ENCODE data around the gene DNMT3B. TPM values are rescaled to one million over a fixed set of nuclear protein-coding genes. Genes with fewer than 3 reads are reported as not detected.

DNMT3B gene
- total and polyA plus RNA-seq, 9 of the 15 experiments (the other 6 are each of a cell fraction or from before 2014, with no cell fraction given), result 9.3 to 74.8 (median 49.1) TPM

DNA sequence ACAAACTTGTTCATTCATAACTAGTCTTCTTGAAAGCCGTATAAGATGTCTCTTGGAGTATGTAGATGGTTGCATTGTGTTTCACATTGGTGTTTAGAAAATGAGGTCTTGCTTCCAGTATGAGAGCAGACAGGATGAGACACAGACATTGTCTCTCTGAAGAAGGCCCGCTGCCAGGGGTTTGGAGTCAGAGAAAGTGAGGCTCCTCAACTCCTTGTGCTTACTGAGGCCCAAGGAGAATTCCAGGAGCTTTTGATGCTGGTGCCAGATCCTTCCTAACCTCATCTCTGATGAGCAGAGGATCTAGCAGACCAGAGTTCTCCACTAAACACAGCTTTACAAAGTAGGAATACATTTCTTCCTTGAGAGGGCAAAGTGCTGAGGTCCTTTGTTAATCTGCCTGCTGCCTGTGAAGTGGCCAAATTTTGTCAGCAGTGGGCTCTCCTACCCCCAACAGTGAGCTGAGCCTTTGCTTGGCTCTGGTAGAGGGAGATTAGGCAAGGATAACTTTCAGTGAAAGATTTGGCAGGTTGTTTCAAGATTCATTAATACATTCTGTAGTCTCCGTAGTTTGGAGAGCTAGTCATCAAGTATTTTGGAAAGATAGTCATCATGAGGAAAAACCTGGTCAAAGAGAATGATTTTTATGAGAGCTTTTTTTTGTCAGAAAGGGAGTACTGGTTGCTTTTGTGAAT, 67.3 kb downstream of the DNMT3B start (continued):
- TF ChIP-seq ARID1B (IDR thresholded peaks at IDR 0.05) (no peak), HMGN3 (IDR thresholded peaks at IDR 0.05; ENCODE audit: borderline replicate concordance, extremely low read depth, insufficient read length, low read depth, low read length) (no peak), ZBTB1 (CRISPR knock-in tag; IDR thresholded peaks at IDR 0.05; ENCODE audit: borderline replicate concordance, low read depth) (no peak), TBL1XR1 (IDR thresholded peaks at IDR 0.05; ENCODE audit: low read length in 2 of 2) (no peak), U2AF1 (optimal IDR thresholded peaks at IDR 0.05; ENCODE audit: low read depth, low read length) (no peak), E2F3 (CRISPR knock-in tag; IDR thresholded peaks at IDR 0.05) (no peak)

DNA sequence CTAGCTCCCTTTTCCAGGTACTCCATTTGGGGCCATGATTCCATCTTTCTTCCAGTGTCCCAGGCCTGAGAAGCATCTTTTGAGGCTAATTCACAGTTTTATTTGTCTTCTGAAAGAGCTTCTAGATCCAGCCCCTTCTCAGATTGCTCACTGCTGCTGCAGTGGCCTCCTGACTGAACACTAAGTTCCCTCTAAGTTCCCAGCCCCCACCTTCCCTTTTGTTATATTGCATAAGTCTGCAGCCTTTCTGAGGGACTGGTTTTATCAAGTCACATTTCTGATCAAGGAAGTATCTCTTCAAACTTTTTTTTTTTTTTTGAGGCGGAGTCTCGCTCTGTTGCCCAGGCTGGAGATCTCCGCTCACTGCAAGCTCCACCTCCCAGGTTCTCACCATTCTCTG, 68.3 kb downstream of the DNMT3B start:
- Histone ChIP-seq H3K9me1 (ENCODE audit: control insufficient read depth, insufficient read depth, low read length) (no peaks in the 10 kb centered on the region), H2AFZ (ENCODE audit: low read depth, low read length) (no peak overlapping the region), H3K4me3 (no peak overlapping the region), H3K36me3 (ENCODE audit: control insufficient read depth, insufficient read depth, low read length) (peaks cover 87% of the 10 kb centered on the region), H3K27me3 (ENCODE audit: control insufficient read depth in 2 of 2, insufficient read depth in 2 of 2, low read length in 2 of 2) (no peaks in the 10 kb centered on the region), H3K27ac (ENCODE audit: extremely low read depth, low read depth, low read length) (no peak overlapping the region), H3K4me1 (replicated peaks in 1 of 2; ENCODE audit: control insufficient read depth in 2 of 2, insufficient read depth in 2 of 2, low read length in 2 of 2) (no peaks in the 10 kb centered on the region), H3K9ac (ENCODE audit: insufficient read depth in 1 of 2, low read depth in 2 of 2, low read length in 2 of 2) (no peak overlapping the region), H3K79me2 (ENCODE audit: control insufficient read depth, insufficient read depth, low read length) (peaks cover 84% of the 10 kb centered on the region), H3K9me3 (replicated peaks; ENCODE audit: control insufficient read depth, insufficient read depth, low read depth, low read length) (no peaks in the 10 kb centered on the region), H3K4me2 (ENCODE audit: insufficient read depth, low read length) (no peak overlapping the region), H4K20me1 (replicated peaks; ENCODE audit: control insufficient read depth, insufficient read depth, low read length) (0 out of 2 replicates have a peak, but pooled peaks cover 5% of the 10 kb centered on the region)
- no CpG with 5 or more reads among the region's 3 CpGs for WGBS (ENCODE audit: insufficient coverage, low coverage, missing lambda C conversion rate)
- ChIA-PET POLR2A (interaction anchor here (0.8 to 5.0 kb wide), 4 partner anchors 10 to 424 kb away, joined by 3 to 38 read pairs (median 14); partner anchors contain the start of gene MAPRE1), CTCF (ENCODE audit: low intra/inter-chr PET ratio) (no interaction called here)
- intact Hi-C loops (cut with micrococcal nuclease), result no loop called here
- FAIRE-seq, result no peak
- in situ Hi-C loops (cut with MboI), result no loop called here
- ATAC-seq, result no peak
- no TSS peak for BruUV-seq (replicated peaks)
- no peak for DNase-seq (ENCODE audit: extremely low read depth in 1 of 4, low spot score in 3 of 4)
- TF ChIP-seq ZNF785 (CRISPR knock-in tag; IDR thresholded peaks at IDR 0.05) (no peak), MIER1 (IDR thresholded peaks at IDR 0.05; ENCODE audit: low read depth) (no peak), SNRNP70 (optimal IDR thresholded peaks at IDR 0.05; ENCODE audit: low read depth, low read length) (no peak)
- TF ChIP-seq, protein P1, sequence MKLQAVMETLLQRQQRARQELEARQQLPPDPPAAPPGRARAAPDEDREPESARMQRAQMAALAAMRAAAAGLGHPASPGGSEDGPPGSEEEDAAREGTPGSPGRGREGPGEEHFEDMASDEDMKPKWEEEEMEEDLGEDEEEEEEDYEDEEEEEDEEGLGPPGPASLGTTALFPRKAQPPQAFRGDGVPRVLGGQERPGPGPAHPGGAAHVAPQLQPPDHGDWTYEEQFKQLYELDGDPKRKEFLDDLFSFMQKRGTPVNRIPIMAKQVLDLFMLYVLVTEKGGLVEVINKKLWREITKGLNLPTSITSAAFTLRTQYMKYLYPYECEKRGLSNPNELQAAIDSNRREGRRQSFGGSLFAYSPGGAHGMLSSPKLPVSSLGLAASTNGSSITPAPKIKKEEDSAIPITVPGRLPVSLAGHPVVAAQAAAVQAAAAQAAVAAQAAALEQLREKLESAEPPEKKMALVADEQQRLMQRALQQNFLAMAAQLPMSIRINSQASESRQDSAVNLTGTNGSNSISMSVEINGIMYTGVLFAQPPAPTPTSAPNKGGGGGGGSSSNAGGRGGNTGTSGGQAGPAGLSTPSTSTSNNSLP (IDR thresholded peaks at IDR 0.05; ENCODE audit: borderline replicate concordance, low read depth, low read length), result no peak
- TF ChIP-seq, protein P2, sequence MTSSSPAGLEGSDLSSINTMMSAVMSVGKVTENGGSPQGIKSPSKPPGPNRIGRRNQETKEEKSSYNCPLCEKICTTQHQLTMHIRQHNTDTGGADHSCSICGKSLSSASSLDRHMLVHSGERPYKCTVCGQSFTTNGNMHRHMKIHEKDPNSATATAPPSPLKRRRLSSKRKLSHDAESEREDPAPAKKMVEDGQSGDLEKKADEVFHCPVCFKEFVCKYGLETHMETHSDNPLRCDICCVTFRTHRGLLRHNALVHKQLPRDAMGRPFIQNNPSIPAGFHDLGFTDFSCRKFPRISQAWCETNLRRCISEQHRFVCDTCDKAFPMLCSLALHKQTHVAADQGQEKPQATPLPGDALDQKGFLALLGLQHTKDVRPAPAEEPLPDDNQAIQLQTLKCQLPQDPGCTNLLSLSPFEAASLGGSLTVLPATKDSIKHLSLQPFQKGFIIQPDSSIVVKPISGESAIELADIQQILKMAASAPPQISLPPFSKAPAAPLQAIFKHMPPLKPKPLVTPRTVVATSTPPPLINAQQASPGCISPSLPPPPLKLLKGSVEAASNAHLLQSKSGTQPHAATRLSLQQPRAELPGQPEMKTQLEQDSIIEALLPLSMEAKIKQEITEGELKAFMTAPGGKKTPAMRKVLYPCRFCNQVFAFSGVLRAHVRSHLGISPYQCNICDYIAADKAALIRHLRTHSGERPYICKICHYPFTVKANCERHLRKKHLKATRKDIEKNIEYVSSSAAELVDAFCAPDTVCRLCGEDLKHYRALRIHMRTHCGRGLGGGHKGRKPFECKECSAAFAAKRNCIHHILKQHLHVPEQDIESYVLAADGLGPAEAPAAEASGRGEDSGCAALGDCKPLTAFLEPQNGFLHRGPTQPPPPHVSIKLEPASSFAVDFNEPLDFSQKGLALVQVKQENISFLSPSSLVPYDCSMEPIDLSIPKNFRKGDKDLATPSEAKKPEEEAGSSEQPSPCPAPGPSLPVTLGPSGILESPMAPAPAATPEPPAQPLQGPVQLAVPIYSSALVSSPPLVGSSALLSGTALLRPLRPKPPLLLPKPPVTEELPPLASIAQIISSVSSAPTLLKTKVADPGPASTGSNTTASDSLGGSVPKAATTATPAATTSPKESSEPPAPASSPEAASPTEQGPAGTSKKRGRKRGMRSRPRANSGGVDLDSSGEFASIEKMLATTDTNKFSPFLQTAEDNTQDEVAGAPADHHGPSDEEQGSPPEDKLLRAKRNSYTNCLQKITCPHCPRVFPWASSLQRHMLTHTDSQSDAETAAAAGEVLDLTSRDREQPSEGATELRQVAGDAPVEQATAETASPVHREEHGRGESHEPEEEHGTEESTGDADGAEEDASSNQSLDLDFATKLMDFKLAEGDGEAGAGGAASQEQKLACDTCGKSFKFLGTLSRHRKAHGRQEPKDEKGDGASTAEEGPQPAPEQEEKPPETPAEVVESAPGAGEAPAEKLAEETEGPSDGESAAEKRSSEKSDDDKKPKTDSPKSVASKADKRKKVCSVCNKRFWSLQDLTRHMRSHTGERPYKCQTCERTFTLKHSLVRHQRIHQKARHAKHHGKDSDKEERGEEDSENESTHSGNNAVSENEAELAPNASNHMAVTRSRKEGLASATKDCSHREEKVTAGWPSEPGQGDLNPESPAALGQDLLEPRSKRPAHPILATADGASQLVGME (CRISPR knock-in tag; IDR thresholded peaks at IDR 0.05), result no peak
- TF ChIP-seq, protein P3, sequence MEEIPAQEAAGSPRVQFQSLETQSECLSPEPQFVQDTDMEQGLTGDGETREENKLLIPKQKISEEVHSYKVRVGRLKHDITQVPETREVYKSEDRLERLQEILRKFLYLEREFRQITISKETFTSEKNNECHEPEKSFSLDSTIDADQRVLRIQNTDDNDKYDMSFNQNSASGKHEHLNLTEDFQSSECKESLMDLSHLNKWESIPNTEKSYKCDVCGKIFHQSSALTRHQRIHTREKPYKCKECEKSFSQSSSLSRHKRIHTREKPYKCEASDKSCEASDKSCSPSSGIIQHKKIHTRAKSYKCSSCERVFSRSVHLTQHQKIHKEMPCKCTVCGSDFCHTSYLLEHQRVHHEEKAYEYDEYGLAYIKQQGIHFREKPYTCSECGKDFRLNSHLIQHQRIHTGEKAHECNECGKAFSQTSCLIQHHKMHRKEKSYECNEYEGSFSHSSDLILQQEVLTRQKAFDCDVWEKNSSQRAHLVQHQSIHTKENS (CRISPR knock-in tag; IDR thresholded peaks at IDR 0.05), result no peak

Measured in K562 (cell line).